ENCODE results near the gene CKMT2. TPM values are rescaled to one million over a fixed set of nuclear protein-coding genes. Genes with fewer than 3 reads are reported as not detected.

CKMT2 gene
- total RNA-seq, 2 donors from 2014 or later: 2.1 to 2.3 TPM

DNA sequence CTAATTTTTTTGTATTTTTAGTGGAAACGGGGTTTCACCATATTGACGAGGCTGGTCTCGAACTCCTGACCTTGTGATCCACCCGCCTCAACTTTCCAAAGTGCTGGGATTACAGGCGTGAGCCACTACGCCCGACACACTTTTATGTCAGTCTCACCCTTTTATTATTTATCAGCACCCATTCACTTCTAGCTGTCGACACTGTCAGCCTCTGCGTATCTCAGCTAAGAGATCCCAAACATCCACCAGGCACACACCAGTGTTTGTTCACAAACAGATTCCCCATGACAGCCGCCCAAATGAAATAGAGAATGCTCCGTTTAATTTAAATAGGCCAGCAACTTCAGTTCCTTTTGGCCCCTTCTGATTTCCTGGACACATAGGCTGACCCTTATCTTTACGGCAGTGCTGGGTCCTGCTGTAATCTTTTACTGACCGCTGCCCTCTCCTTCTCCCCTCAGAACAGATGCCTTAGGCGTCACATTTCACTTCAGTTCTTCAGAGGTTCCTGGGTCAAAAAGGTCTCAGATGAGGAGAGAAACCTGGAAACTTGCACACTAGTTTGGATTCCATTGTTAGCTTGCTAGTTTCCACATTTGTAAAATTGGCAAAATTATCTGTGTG lies 43.1 kb upstream of the CKMT2 start:
- H3K27ac ChIP-seq (ENCODE audit: low read depth, low read length): no peak overlapping the region
- no peak overlapping the region for H3K9ac ChIP-seq (ENCODE audit: extremely low read depth, low read length, poor library complexity, severe bottlenecking)
- no peaks in the 10 kb centered on the region for H3K4me1 ChIP-seq (ENCODE audit: control insufficient read depth, insufficient read depth, low read length)
- no peak for DNase-seq
- H3K36me3 Mint-ChIP-seq (ENCODE audit: low read depth): peaks cover 7% of the 10 kb centered on the region
- H3K9me3 ChIP-seq (ENCODE audit: control insufficient read depth, low read length): no peaks in the 10 kb centered on the region
- H3K27me3 ChIP-seq (ENCODE audit: control insufficient read depth, insufficient read depth, low read length, poor library complexity, severe bottlenecking): no peaks in the 10 kb centered on the region
- no peak overlapping the region for H3K4me3 ChIP-seq (ENCODE audit: low read length)
- no peak overlapping the region for H3K4me3 Mint-ChIP-seq
- H3K4me1 Mint-ChIP-seq: peaks cover 13% of the 10 kb centered on the region
- H3K27ac Mint-ChIP-seq: no peak overlapping the region
- H3K9me3 Mint-ChIP-seq: no peaks in the 10 kb centered on the region
- TF ChIP-seq, protein P1, sequence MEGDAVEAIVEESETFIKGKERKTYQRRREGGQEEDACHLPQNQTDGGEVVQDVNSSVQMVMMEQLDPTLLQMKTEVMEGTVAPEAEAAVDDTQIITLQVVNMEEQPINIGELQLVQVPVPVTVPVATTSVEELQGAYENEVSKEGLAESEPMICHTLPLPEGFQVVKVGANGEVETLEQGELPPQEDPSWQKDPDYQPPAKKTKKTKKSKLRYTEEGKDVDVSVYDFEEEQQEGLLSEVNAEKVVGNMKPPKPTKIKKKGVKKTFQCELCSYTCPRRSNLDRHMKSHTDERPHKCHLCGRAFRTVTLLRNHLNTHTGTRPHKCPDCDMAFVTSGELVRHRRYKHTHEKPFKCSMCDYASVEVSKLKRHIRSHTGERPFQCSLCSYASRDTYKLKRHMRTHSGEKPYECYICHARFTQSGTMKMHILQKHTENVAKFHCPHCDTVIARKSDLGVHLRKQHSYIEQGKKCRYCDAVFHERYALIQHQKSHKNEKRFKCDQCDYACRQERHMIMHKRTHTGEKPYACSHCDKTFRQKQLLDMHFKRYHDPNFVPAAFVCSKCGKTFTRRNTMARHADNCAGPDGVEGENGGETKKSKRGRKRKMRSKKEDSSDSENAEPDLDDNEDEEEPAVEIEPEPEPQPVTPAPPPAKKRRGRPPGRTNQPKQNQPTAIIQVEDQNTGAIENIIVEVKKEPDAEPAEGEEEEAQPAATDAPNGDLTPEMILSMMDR (conservative IDR thresholded peaks at IDR 0.05): no peak
- peaks cover 8% of the 10 kb centered on the region for H3K27me3 Mint-ChIP-seq (ENCODE audit: insufficient read depth)
- 92 to 95% methylated on average over 12 to 14 of the region's 14 CpGs for WGBS, 2 experiments (ENCODE audit: insufficient coverage in 1 of 2, insufficient read length in 1 of 2)
- no peaks in the 10 kb centered on the region for H3K36me3 ChIP-seq (ENCODE audit: control insufficient read depth, insufficient read depth, low read length)

DNA sequence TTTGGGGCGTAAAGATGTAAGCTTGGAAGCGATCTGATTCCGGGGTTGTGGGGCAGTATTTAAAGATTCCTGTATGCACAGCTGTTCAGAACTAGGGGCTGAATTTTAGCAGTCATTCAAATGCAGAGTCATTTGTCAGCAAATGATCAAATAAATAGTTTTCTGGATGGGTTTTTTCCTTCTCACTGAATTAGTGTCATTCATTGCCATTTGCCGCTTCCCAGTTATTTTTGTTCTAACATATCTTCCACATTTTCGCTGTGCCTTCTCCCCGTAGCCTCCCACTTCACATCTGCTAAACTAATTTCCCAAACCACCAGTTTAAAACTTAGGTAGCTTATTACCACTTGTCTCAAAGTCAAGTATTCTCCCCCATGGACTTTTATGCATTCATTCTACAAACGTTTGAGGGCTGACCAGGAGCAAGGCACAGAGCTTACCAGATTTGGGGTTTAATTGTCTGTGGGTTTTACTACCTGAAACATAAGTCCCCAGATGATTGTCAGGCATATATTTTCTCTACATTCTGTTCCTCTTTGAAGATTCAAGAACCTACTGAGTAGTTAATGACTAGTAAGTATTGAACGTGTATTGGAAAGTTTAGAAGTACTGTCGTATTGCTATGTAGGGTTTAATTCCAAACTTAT lies 41.3 kb upstream of the CKMT2 start:
- 92 to 93% methylated on average over 7 to 9 of the region's 9 CpGs for WGBS, 2 experiments (ENCODE audit: insufficient coverage in 1 of 2, insufficient read length in 1 of 2)
- Histone ChIP-seq H3K9ac (ENCODE audit: extremely low read depth, low read length, poor library complexity, severe bottlenecking) (no peak overlapping the region), H3K36me3 (ENCODE audit: control insufficient read depth, insufficient read depth, low read length) (no peaks in the 10 kb centered on the region), H3K27ac (ENCODE audit: low read depth, low read length) (no peak overlapping the region), H3K9me3 (ENCODE audit: control insufficient read depth, low read length) (no peaks in the 10 kb centered on the region), H3K4me1 (ENCODE audit: control insufficient read depth, insufficient read depth, low read length) (no peaks in the 10 kb centered on the region), H3K27me3 (ENCODE audit: control insufficient read depth, insufficient read depth, low read length, poor library complexity, severe bottlenecking) (no peaks in the 10 kb centered on the region), H3K4me3 (ENCODE audit: low read length) (no peak overlapping the region)
- DNase-seq: no peak
- TF ChIP-seq, protein P1 (conservative IDR thresholded peaks at IDR 0.05): no peak
- Mint-ChIP-seq H3K27me3 (ENCODE audit: insufficient read depth) (peaks cover 9% of the 10 kb centered on the region), H3K9me3 (no peaks in the 10 kb centered on the region), H3K36me3 (ENCODE audit: low read depth) (peaks cover 5% of the 10 kb centered on the region), H3K4me3 (no peak overlapping the region), H3K27ac (no peak overlapping the region), H3K4me1 (peaks cover 16% of the 10 kb centered on the region)

DNA sequence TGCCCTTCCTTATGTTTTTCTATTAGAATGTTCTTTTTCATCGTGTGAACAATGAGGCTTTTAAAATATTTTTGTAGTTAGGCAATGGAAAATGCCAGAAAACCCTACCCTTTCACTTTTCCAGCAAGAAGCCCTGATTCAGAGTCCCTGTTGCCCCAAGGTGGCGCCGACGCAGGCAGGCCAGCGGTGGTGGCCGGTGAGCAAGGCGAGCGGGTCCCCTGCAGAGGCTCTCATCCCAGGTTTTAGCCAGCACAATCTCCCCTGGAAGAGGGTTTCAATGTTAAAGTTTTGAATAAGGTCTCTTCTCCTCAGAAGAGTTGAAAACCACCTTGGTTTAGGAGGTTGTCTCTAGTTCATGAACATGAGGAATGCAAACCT lies 40.8 kb upstream of the CKMT2 start:
- TF ChIP-seq, protein P1 (conservative IDR thresholded peaks at IDR 0.05): peak; percentile 61

More for the DNA sequence above, 40.8 kb upstream of the CKMT2 start:
- Mint-ChIP-seq H3K4me1 (peaks cover 16% of the 10 kb centered on the region), H3K4me3 (no peak overlapping the region), H3K36me3 (ENCODE audit: low read depth) (peaks cover 5% of the 10 kb centered on the region), H3K27me3 (ENCODE audit: insufficient read depth) (peaks cover 9% of the 10 kb centered on the region), H3K9me3 (no peaks in the 10 kb centered on the region), H3K27ac (no peak overlapping the region)
- Histone ChIP-seq H3K9me3 (ENCODE audit: control insufficient read depth, low read length) (no peaks in the 10 kb centered on the region), H3K27me3 (ENCODE audit: control insufficient read depth, insufficient read depth, low read length, poor library complexity, severe bottlenecking) (no peaks in the 10 kb centered on the region), H3K4me3 (ENCODE audit: low read length) (no peak overlapping the region), H3K36me3 (ENCODE audit: control insufficient read depth, insufficient read depth, low read length) (no peaks in the 10 kb centered on the region), H3K27ac (ENCODE audit: low read depth, low read length) (no peak overlapping the region), H3K4me1 (ENCODE audit: control insufficient read depth, insufficient read depth, low read length) (no peaks in the 10 kb centered on the region), H3K9ac (ENCODE audit: extremely low read depth, low read length, poor library complexity, severe bottlenecking) (no peak overlapping the region)
- 57 to 68% methylated on average over 7 to 8 of the region's 8 CpGs for WGBS, 2 experiments (ENCODE audit: insufficient coverage in 1 of 2, insufficient read length in 1 of 2)
- peak; percentile 79 for DNase-seq

All from endodermal cell (in vitro differentiated cells).